Peyer's patch (tissue), 4 donors: ENCODE data around the gene LIN37.

Experiments used
- POLR2A ChIP-seq, 2 donors: fragments of 450-650 bp; IDR thresholded peaks; one replicate each; pipeline ENCODE4 v1.5.1; 2017; ENCODE audit warnings: antibody characterized with exemption in 2 of 2, mild to moderate bottlenecking in 2 of 2, moderate library complexity in 2 of 2
- TF ChIP-seq, protein P1 (sequence below), 6 experiments: fragments of 450-650 bp in 4 of 6; fragments of 200-600 bp in 2 of 6; sonication (generic) in 1 of 6; IDR thresholded peaks; one replicate each; pipeline ENCODE4 v1.5.1; 2017 to 2019; ENCODE audit warnings: antibody characterized with exemption in 6 of 6, mild to moderate bottlenecking in 3 of 6, moderate library complexity in 1 of 6

- TF ChIP-seq POLR2A (IDR thresholded peaks at IDR 0.05) = no peak
- TF ChIP-seq, protein P1, sequence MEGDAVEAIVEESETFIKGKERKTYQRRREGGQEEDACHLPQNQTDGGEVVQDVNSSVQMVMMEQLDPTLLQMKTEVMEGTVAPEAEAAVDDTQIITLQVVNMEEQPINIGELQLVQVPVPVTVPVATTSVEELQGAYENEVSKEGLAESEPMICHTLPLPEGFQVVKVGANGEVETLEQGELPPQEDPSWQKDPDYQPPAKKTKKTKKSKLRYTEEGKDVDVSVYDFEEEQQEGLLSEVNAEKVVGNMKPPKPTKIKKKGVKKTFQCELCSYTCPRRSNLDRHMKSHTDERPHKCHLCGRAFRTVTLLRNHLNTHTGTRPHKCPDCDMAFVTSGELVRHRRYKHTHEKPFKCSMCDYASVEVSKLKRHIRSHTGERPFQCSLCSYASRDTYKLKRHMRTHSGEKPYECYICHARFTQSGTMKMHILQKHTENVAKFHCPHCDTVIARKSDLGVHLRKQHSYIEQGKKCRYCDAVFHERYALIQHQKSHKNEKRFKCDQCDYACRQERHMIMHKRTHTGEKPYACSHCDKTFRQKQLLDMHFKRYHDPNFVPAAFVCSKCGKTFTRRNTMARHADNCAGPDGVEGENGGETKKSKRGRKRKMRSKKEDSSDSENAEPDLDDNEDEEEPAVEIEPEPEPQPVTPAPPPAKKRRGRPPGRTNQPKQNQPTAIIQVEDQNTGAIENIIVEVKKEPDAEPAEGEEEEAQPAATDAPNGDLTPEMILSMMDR (IDR thresholded peaks at IDR 0.05) = no peak
Measured at GRCh38 chr19:35764432-35765315, 16.3 kb downstream of the LIN37 start.
